ENCODE measurements around the gene KIF1B. TPM values are rescaled to one million over a fixed set of nuclear protein-coding genes. Genes with fewer than 3 reads are reported as not detected.
"Not testable (repeated sequence)": the region's sequence is repeated elsewhere in the genome, so short reads cannot be mapped to it uniquely, and the experiment has no call there.

KIF1B gene
- total and polyA plus RNA-seq, 8 donors, result 36.0 to 46.7 (median 39.7) TPM

- DNase-seq (no peak), ATAC-seq (no peak)
- H3K27me3 ChIP-seq, result no peaks in the 10 kb centered on the region
- no peak overlapping the region for H3K4me3 ChIP-seq
- H3K9me3 ChIP-seq, result no peaks in the 10 kb centered on the region
- no peak for TF ChIP-seq CTCF (IDR thresholded peaks at IDR 0.05)
- intact Hi-C loops (cut with DNase I), result no loop called here
- H3K36me3 ChIP-seq, result no peaks in the 10 kb centered on the region
- peak overlapping the region in 1 of 2 donors; percentile 57 for H3K27ac ChIP-seq
- H3K4me1 ChIP-seq, result peaks cover 34 to 65% of the 10 kb centered on the region in 2 donors
Observed at GRCh38 chr1:10216090-10216749, 5.8 kb downstream of the KIF1B start.

GRCh38 chr1:10217748-10218441 lies 7.5 kb downstream of the KIF1B start:
- intact Hi-C loops (cut with DNase I), result no loop called here
- Histone ChIP-seq H3K36me3 (no peaks in the 10 kb centered on the region), H3K4me1 (peaks cover 32 to 60% of the 10 kb centered on the region in 2 donors), H3K27me3 (no peaks in the 10 kb centered on the region), H3K9me3 (no peaks in the 10 kb centered on the region), H3K4me3 (no peak overlapping the region), H3K27ac (peak overlapping the region; percentile 28 to 40)
- DNase-seq, result no peak
- TF ChIP-seq CTCF (IDR thresholded peaks at IDR 0.05), result no peak
- peak; percentile 37 for ATAC-seq

GRCh38 chr1:10220200-10220599 lies 9.8 kb downstream of the KIF1B start:
- H3K27me3 ChIP-seq, result no peaks in the 10 kb centered on the region
- H3K27ac ChIP-seq, result no peak overlapping the region
- TF ChIP-seq CTCF (IDR thresholded peaks at IDR 0.05), result no peak
- H3K4me1 ChIP-seq, result peaks cover 25 to 48% of the 10 kb centered on the region in 2 donors
- DNase-seq (no peak), ATAC-seq (no peak)
- no peaks in the 10 kb centered on the region for H3K9me3 ChIP-seq
- H3K36me3 ChIP-seq, result no peaks in the 10 kb centered on the region
- intact Hi-C loops (cut with DNase I), result no loop called here
- H3K4me3 ChIP-seq, result no peak overlapping the region

GRCh38 chr1:10220657-10221056 lies 10.3 kb downstream of the KIF1B start:
- ATAC-seq; intact Hi-C loops (cut with DNase I); H3K9me3 ChIP-seq; H3K4me3 ChIP-seq; DNase-seq; H3K27me3 ChIP-seq; H3K36me3 ChIP-seq; H3K27ac ChIP-seq: not testable (repeated sequence)
- peaks cover 22 to 44% of the 10 kb centered on the region in 2 donors for H3K4me1 ChIP-seq

- H3K4me3 ChIP-seq, result no peak overlapping the region
- peaks cover 0 to 14% of the 10 kb centered on the region in 2 donors for H3K4me1 ChIP-seq
- no peak for DNase-seq
- no peaks in the 10 kb centered on the region for H3K9me3 ChIP-seq
- H3K36me3 ChIP-seq, result no peaks in the 10 kb centered on the region
- intact Hi-C loops (cut with DNase I), result no loop called here
- H3K27ac ChIP-seq, result no peak overlapping the region
- H3K27me3 ChIP-seq, result no peaks in the 10 kb centered on the region
- no peak for TF ChIP-seq CTCF (IDR thresholded peaks at IDR 0.05)
- no peak for ATAC-seq
Observed at GRCh38 chr1:10225573-10225972, 15.2 kb downstream of the KIF1B start.
